ENCODE data around the gene TAF4B. TPM values are rescaled to one million over a fixed set of nuclear protein-coding genes. Genes with fewer than 3 reads are reported as not detected.

The TAF4B gene
- polyA plus RNA-seq, 3 donors: 0.64 to 1.2 (median 0.92) TPM

DNA sequence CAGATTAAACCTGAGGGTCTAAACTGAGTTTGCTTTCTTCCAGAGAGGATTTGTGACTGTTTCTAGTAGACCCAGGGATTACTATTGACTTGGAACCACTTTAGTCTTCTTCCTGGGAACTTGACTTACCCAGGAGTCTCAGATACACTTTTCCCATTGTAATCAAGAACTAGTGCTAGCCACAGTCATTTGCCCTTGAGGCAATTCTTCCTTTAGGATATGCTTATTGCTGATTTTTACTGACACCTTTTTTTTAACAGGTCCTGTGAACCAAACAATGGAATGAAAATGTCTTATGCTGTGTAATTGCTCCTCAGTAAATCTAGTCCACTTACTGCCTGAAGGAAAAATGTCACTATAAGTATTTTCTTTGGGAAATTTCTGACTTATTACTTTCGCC, 78.3 kb downstream of the TAF4B start:
- no peak for DNase-seq
- Mint-ChIP-seq H3K9me3 (no peaks in the 10 kb centered on the region), H3K27me3 (ENCODE audit: low read depth in 3 of 3) (no peaks in the 10 kb centered on the region), H3K27ac (no peak overlapping the region), H3K4me3 (no peak overlapping the region), H3K4me1 (no peaks in the 10 kb centered on the region), H3K36me3 (no peaks in the 10 kb centered on the region)
- intact Hi-C loops (cut with micrococcal nuclease): no loop called here
- H3K36me3 ChIP-seq (replicated peaks in 1 of 2; ENCODE audit: control insufficient read depth in 1 of 2, insufficient read depth in 2 of 2, low read length in 2 of 2): no peaks in the 10 kb centered on the region
- H2AFZ ChIP-seq (ENCODE audit: insufficient read depth, low read depth, low read length, poor library complexity, severe bottlenecking): no peak overlapping the region
- no peaks in the 10 kb centered on the region for H3K4me1 ChIP-seq (ENCODE audit: control insufficient read depth in 1 of 2, insufficient read depth in 2 of 2, low read length in 2 of 2)
- no peaks in the 10 kb centered on the region for H3K79me2 ChIP-seq (ENCODE audit: insufficient read depth, low read length)
- H3K27ac ChIP-seq (ENCODE audit: low read depth in 1 of 2, low read length in 2 of 2): no peak overlapping the region
- no peak overlapping the region for H3K9ac ChIP-seq (ENCODE audit: insufficient read depth, low read length, poor library complexity, severe bottlenecking)
- H4K20me1 ChIP-seq (ENCODE audit: insufficient read depth, low read length): no peaks in the 10 kb centered on the region
- H3K27me3 ChIP-seq (ENCODE audit: control insufficient read depth in 2 of 2, insufficient read depth in 2 of 2, low read length in 2 of 2): no peaks in the 10 kb centered on the region
- TF ChIP-seq, protein P1, sequence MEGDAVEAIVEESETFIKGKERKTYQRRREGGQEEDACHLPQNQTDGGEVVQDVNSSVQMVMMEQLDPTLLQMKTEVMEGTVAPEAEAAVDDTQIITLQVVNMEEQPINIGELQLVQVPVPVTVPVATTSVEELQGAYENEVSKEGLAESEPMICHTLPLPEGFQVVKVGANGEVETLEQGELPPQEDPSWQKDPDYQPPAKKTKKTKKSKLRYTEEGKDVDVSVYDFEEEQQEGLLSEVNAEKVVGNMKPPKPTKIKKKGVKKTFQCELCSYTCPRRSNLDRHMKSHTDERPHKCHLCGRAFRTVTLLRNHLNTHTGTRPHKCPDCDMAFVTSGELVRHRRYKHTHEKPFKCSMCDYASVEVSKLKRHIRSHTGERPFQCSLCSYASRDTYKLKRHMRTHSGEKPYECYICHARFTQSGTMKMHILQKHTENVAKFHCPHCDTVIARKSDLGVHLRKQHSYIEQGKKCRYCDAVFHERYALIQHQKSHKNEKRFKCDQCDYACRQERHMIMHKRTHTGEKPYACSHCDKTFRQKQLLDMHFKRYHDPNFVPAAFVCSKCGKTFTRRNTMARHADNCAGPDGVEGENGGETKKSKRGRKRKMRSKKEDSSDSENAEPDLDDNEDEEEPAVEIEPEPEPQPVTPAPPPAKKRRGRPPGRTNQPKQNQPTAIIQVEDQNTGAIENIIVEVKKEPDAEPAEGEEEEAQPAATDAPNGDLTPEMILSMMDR (IDR thresholded peaks at IDR 0.05): no peak
- no CpG with 5 or more reads among the region's 1 CpG for WGBS (ENCODE audit: insufficient coverage)
- H3K4me3 ChIP-seq (replicated peaks in 1 of 3; ENCODE audit: low read depth in 2 of 3, low read length in 3 of 3): no peak overlapping the region
- H3K4me2 ChIP-seq (replicated peaks; ENCODE audit: extremely low read depth, low read length, poor library complexity, severe bottlenecking): no peak overlapping the region
- no peaks in the 10 kb centered on the region for H3K9me3 ChIP-seq (replicated peaks in 1 of 2; ENCODE audit: control insufficient read depth in 1 of 2, insufficient read depth in 1 of 2, low read length in 2 of 2)

DNA sequence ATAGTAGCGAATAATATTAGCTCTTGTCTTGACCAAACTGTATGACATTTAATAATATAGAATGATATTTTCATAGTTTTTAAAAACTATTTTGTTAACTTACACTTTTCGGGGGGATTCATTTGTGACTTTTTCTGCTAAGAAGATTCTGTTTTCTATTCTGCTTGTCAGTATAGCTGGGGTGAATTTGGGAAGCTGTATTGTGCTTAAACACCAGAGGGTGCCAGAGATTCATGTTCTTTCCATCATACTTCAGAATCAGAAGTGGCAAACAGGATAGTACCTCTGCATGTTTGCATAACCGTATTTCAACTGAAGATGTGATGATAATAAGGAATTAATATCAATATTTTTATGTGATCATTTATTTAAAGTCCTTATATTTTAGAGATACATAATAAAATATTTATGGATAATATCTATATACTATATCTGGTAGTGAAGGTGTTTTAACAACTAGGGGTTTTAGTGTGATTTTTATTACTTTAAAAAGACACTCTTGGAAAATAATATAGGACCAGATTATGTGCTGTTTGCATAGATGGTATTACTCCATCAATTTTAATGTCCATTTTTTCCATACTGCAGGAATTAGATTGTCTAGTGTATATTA, 81.0 kb downstream of the TAF4B start:
- H3K4me1 Mint-ChIP-seq: no peaks in the 10 kb centered on the region
- Histone ChIP-seq H3K27ac (ENCODE audit: low read depth in 1 of 2, low read length in 2 of 2) (no peak overlapping the region), H4K20me1 (ENCODE audit: insufficient read depth, low read length) (no peaks in the 10 kb centered on the region), H3K9me3 (replicated peaks in 1 of 2; ENCODE audit: control insufficient read depth in 1 of 2, insufficient read depth in 1 of 2, low read length in 2 of 2) (no peaks in the 10 kb centered on the region), H3K9ac (ENCODE audit: insufficient read depth, low read length, poor library complexity, severe bottlenecking) (no peak overlapping the region), H3K4me2 (replicated peaks; ENCODE audit: extremely low read depth, low read length, poor library complexity, severe bottlenecking) (no peak overlapping the region), H3K36me3 (replicated peaks in 1 of 2; ENCODE audit: control insufficient read depth in 1 of 2, insufficient read depth in 2 of 2, low read length in 2 of 2) (no peaks in the 10 kb centered on the region), H3K27me3 (ENCODE audit: control insufficient read depth in 2 of 2, insufficient read depth in 2 of 2, low read length in 2 of 2) (no peaks in the 10 kb centered on the region), H3K79me2 (ENCODE audit: insufficient read depth, low read length) (no peaks in the 10 kb centered on the region), H2AFZ (ENCODE audit: insufficient read depth, low read depth, low read length, poor library complexity, severe bottlenecking) (no peak overlapping the region), H3K4me1 (ENCODE audit: control insufficient read depth in 1 of 2, insufficient read depth in 2 of 2, low read length in 2 of 2) (no peaks in the 10 kb centered on the region), H3K4me3 (replicated peaks in 1 of 3; ENCODE audit: low read depth in 2 of 3, low read length in 3 of 3) (no peak overlapping the region)
- H3K27ac Mint-ChIP-seq: no peak overlapping the region
- H3K9me3 Mint-ChIP-seq: no peaks in the 10 kb centered on the region
- no CpG with 5 or more reads among the region's 3 CpGs for WGBS (ENCODE audit: insufficient coverage)
- DNase-seq: no peak
- intact Hi-C loops (cut with micrococcal nuclease): no loop called here
- H3K27me3 Mint-ChIP-seq (ENCODE audit: low read depth in 3 of 3): no peaks in the 10 kb centered on the region
- H3K36me3 Mint-ChIP-seq: no peaks in the 10 kb centered on the region
- TF ChIP-seq, protein P1 (IDR thresholded peaks at IDR 0.05): peak; percentile 48
- H3K4me3 Mint-ChIP-seq: no peak overlapping the region
